PC-3 (cell line): ENCODE measurements around the gene CCDC159. TPM values are rescaled to one million over a fixed set of nuclear protein-coding genes. Genes with fewer than 3 reads are reported as not detected.

Source experiments
- ATAC-seq: fragments of 200-7000 bp; cut with Tn5 transposase; 2 replicates; pipeline ENCODE4 v1.9.1; 2020; ENCODE audit warnings: mild to moderate bottlenecking, moderate library complexity
- BruUV-seq: library from RNA; stranded (reverse); fragments of 400-500 nt; replicated peaks from 2 replicates; lab custom pipeline; 2021; lab: Mats Ljungman, UMichigan
- CTCF ChIA-PET: fragments of 300-600 bp; sonication (Branson Sonifier 250); formaldehyde crosslinking; loops from one replicate; lab custom pipeline; 2022; ENCODE audit warnings: antibody characterized with exemption; lab: Charles Lee
- POLR2A ChIA-PET: fragments of 300-600 bp; sonication (Branson Sonifier 250); formaldehyde crosslinking; loops from one replicate; lab custom pipeline; 2022; ENCODE audit warnings: antibody characterized with exemption; ENCODE audit not compliant: unreplicated experiment; lab: Charles Lee
- DNase-seq: peaks from one replicate; pipeline ENCODE4 v3.0.0-alpha.2; 2015
- H2AFZ ChIP-seq: fragments of 300-600 bp; sonication (generic); 2 replicates; pipeline ENCODE4 v1.6.0; 2016; ENCODE audit warnings: antibody characterized with exemption, low read length
- H3F3A ChIP-seq: fragments of 300-600 bp; sonication (generic); one replicate; pipeline ENCODE4 v1.6.0; 2017; ENCODE audit warnings: antibody characterized with exemption, low read length, control low read depth, mild to moderate bottlenecking; ENCODE audit not compliant: unreplicated experiment
- H3K27ac ChIP-seq: fragments of 300-600 bp; sonication (generic); 2 replicates; pipeline ENCODE4 v1.5.1; 2016; ENCODE audit warnings: mild to moderate bottlenecking, low read length
- H3K27me3 ChIP-seq: fragments of 300-600 bp; sonication (generic); 2 replicates; pipeline ENCODE4 v1.6.1; 2016; ENCODE audit warnings: low read length, mixed read lengths
- H3K36me3 ChIP-seq: fragments of 300-600 bp; sonication (generic); 2 replicates; pipeline ENCODE4 v1.6.1; 2016; ENCODE audit warnings: low read depth, mixed run types, low read length, mixed read lengths
- H3K4me1 ChIP-seq: fragments of 300-600 bp; sonication (generic); 2 replicates; pipeline ENCODE4 v1.5.1; 2016; ENCODE audit warnings: low read length; ENCODE audit not compliant: insufficient read depth
- H3K4me2 ChIP-seq: fragments of 300-600 bp; sonication (generic); 2 replicates; pipeline ENCODE4 v1.6.0; 2016; ENCODE audit warnings: low read length
- H3K4me3 ChIP-seq: fragments of 300-600 bp; sonication (generic); 2 replicates; pipeline ENCODE4 v1.5.1; 2016; ENCODE audit warnings: mild to moderate bottlenecking, low read length, mixed read lengths
- H3K79me2 ChIP-seq: fragments of 300-600 bp; sonication (generic); 2 replicates; pipeline ENCODE4 v1.6.1; 2017; ENCODE audit warnings: low read length, mixed read lengths
- H3K9ac ChIP-seq: fragments of 300-600 bp; sonication (generic); 2 replicates; pipeline ENCODE4 v1.6.0; 2016; ENCODE audit warnings: mild to moderate bottlenecking, low read length
- H3K9me2 ChIP-seq: fragments of 300-600 bp; sonication (generic); replicated peaks from 2 replicates; pipeline ENCODE4 v1.6.1; 2016; ENCODE audit warnings: mixed run types, low read length, mixed read lengths
- H3K9me3 ChIP-seq: fragments of 300-600 bp; sonication (generic); 2 replicates; pipeline ENCODE4 v1.6.1; 2016; ENCODE audit warnings: low read length, mixed read lengths
- H4K20me1 ChIP-seq: fragments of 300-600 bp; sonication (generic); 2 replicates; pipeline ENCODE4 v1.6.1; 2016; ENCODE audit warnings: low read length, mixed read lengths
- EZH2 ChIP-seq: fragments of 300-600 bp; sonication (generic); IDR thresholded peaks from one replicate; pipeline ENCODE4 v1.6.1; 2017; ENCODE audit warnings: antibody characterized with exemption, mild to moderate bottlenecking, low read length; ENCODE audit not compliant: unreplicated experiment
- EZH2phosphoT487 ChIP-seq: fragments of 300-600 bp; sonication (generic); IDR thresholded peaks from 2 replicates; pipeline ENCODE4 v1.6.1; 2018; ENCODE audit warnings: mild to moderate bottlenecking, antibody characterized with exemption, low read length, borderline replicate concordance
- intact Hi-C: fragments of 100-400 bp; cut with micrococcal nuclease; formaldehyde crosslinking; loops from 2 replicates; pipeline ENCODE4 v1.9.0; 2023
- total RNA-seq: library from RNA; depleted of rRNA; stranded (reverse); fragments of >200 nt; gene quantifications from 2 replicates; pipeline ENCODE4 v1.2.3, GENCODE V29; 2014
- TF ChIP-seq, protein P1 (sequence below): fragments of 300-600 bp; sonication (generic); conservative IDR thresholded peaks from 2 replicates; pipeline ENCODE4 v1.5.1; 2017; ENCODE audit warnings: antibody characterized with exemption, low read depth, mild to moderate bottlenecking, low read length

CCDC159 gene
- total RNA-seq, 1 experiment from 2014 or later, result 10.3 TPM

GRCh38 chr19:11383706-11384048 lies 37.4 kb downstream of the CCDC159 start:
- Histone ChIP-seq H3K27me3 (no peaks in the 10 kb centered on the region), H2AFZ (peak overlapping the region; percentile 83), H3K4me2 (peak overlapping the region; percentile 89), H3K4me3 (peak overlapping the region; percentile 66), H3K36me3 (no peaks in the 10 kb centered on the region), H3K9ac (no peak overlapping the region), H3F3A (peaks cover 4% of the 10 kb centered on the region), H4K20me1 (no peaks in the 10 kb centered on the region), H3K9me3 (no peaks in the 10 kb centered on the region), H3K4me1 (peaks cover 38% of the 10 kb centered on the region), H3K27ac (no peak overlapping the region), H3K9me2 (no peaks in the 10 kb centered on the region), H3K79me2 (peaks cover 14% of the 10 kb centered on the region)
- BruUV-seq, result no TSS peak
- CTCF ChIA-PET, result interaction anchor here (0.6 to 1.4 kb wide), 3 partner anchors 51 to 90 kb away, joined by 4 to 8 read pairs (median 8); partner anchors contain the start of genes ODAD3 and PRKCSH
- TF ChIP-seq EZH2phosphoT487, result no peak
- TF ChIP-seq EZH2, result no peak
- POLR2A ChIA-PET, result interaction anchor here (0.6 kb wide), 2 partner anchors 10 to 18 kb away, joined by 3 to 4 read pairs; no protein-coding TSS in a partner anchor
- no peak for DNase-seq
- no peak for ATAC-seq
- intact Hi-C loops, result no loop called here

DNA sequence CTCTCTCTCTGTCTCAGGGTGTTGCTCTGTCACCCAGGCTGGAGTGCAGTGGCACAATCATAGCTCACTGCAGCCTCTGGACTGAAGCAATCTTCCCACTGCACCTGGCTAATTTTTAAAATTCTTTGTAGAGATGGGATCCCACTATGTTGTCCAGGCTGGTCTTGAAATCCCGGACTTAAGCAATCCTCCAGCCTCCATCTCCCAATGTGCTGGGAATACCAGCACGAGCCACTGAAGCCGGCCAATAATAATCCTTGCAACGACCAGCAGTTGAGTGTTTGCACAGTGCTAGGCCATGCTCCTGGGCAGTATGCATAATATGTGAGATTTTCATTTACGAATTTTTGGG lies 38.4 kb downstream of the CCDC159 start:
- Histone ChIP-seq H3K4me2 (no peak overlapping the region), H3K36me3 (no peaks in the 10 kb centered on the region), H3K79me2 (peaks cover 10% of the 10 kb centered on the region), H3K27ac (no peak overlapping the region), H3K4me1 (peaks cover 31% of the 10 kb centered on the region), H3K27me3 (no peaks in the 10 kb centered on the region), H3K9me3 (no peaks in the 10 kb centered on the region), H3F3A (no peaks in the 10 kb centered on the region), H3K9me2 (no peaks in the 10 kb centered on the region), H3K4me3 (no peak overlapping the region), H2AFZ (no peak overlapping the region), H3K9ac (no peak overlapping the region), H4K20me1 (no peaks in the 10 kb centered on the region)
- no peak for TF ChIP-seq EZH2phosphoT487
- ChIA-PET CTCF (interaction anchor here (1.2 kb wide), 1 partner anchor 91 kb away, joined by 8 read pairs; no protein-coding TSS in a partner anchor), POLR2A (no interaction called here)
- DNase-seq (no peak), ATAC-seq (no peak)
- BruUV-seq, result no TSS peak
- intact Hi-C loops, result no loop called here

GRCh38 chr19:11387162-11388034 lies 41.1 kb downstream of the CCDC159 start:
- Histone ChIP-seq H3K36me3 (no peaks in the 10 kb centered on the region), H4K20me1 (no peaks in the 10 kb centered on the region)
- CTCF ChIA-PET, result no interaction called here

More at GRCh38 chr19:11387162-11388034, 41.1 kb downstream of the CCDC159 start:
- Histone ChIP-seq H2AFZ (no peak overlapping the region), H3K79me2 (no peaks in the 10 kb centered on the region), H3K9me2 (no peaks in the 10 kb centered on the region), H3K4me2 (no peak overlapping the region), H3K4me1 (peaks cover 16% of the 10 kb centered on the region), H3K27me3 (no peaks in the 10 kb centered on the region), H3K9me3 (no peaks in the 10 kb centered on the region), H3K4me3 (no peak overlapping the region), H3F3A (no peaks in the 10 kb centered on the region), H3K9ac (no peak overlapping the region), H3K27ac (no peak overlapping the region)
- no peak for DNase-seq
- POLR2A ChIA-PET, result no interaction called here
- TF ChIP-seq, protein P1, sequence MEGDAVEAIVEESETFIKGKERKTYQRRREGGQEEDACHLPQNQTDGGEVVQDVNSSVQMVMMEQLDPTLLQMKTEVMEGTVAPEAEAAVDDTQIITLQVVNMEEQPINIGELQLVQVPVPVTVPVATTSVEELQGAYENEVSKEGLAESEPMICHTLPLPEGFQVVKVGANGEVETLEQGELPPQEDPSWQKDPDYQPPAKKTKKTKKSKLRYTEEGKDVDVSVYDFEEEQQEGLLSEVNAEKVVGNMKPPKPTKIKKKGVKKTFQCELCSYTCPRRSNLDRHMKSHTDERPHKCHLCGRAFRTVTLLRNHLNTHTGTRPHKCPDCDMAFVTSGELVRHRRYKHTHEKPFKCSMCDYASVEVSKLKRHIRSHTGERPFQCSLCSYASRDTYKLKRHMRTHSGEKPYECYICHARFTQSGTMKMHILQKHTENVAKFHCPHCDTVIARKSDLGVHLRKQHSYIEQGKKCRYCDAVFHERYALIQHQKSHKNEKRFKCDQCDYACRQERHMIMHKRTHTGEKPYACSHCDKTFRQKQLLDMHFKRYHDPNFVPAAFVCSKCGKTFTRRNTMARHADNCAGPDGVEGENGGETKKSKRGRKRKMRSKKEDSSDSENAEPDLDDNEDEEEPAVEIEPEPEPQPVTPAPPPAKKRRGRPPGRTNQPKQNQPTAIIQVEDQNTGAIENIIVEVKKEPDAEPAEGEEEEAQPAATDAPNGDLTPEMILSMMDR, result no peak
- TF ChIP-seq EZH2, result no peak
- ATAC-seq, result no peak
- no TSS peak for BruUV-seq
- intact Hi-C loops, result no loop called here
